IMR-90 (cell line): ENCODE results near the gene SMARCA5. TPM values are rescaled to one million over a fixed set of nuclear protein-coding genes. Genes with fewer than 3 reads are reported as not detected.

Experiments used
- ATAC-seq: fragments of 200-7000 bp; cut with Tn5 transposase; 2 replicates; pipeline ENCODE4 v1.9.1; 2020; ENCODE audit warnings: low read depth, mild to moderate bottlenecking, moderate library complexity
- BruUV-seq: library from RNA; stranded (reverse); fragments of 400-500 nt; replicated peaks from 2 replicates; lab custom pipeline; 2021; lab: Mats Ljungman, UMichigan
- CTCF ChIA-PET: fragments of 300-600 bp; formaldehyde crosslinking; extraction: SDS; loops from one replicate; lab custom pipeline; 2021; ENCODE audit warnings: antibody characterized with exemption; lab: Yijun Ruan, JAX
- POLR2A ChIA-PET: fragments of 300-600 bp; sonication (Branson Sonifier 250); formaldehyde crosslinking; loops from one replicate; lab custom pipeline; 2022; ENCODE audit warnings: antibody characterized with exemption; ENCODE audit not compliant: unreplicated experiment; lab: Charles Lee
- DNase-seq: peaks from one replicate; pipeline ENCODE4 v3.0.0; 2013
- H2AFZ ChIP-seq: replicated peaks from 2 replicates; pipeline ENCODE3; 2013; ENCODE audit warnings: low read length, mild to moderate bottlenecking; ENCODE audit not compliant: poor library complexity
- H2AK5ac ChIP-seq: 2 replicates; pipeline ENCODE4 v1.6.1; 2013; ENCODE audit warnings: low read depth, low read length, inconsistent platforms
- H2AK9ac ChIP-seq: replicated peaks from 2 replicates; pipeline ENCODE3; 2013; ENCODE audit warnings: mild to moderate bottlenecking, low read depth, low read length, moderate library complexity; ENCODE audit not compliant: poor library complexity
- H2BK120ac ChIP-seq: 2 replicates; pipeline ENCODE4 v1.6.1; 2013; ENCODE audit warnings: low read depth, low read length, inconsistent platforms
- H2BK15ac ChIP-seq: 3 replicates; pipeline ENCODE4 v1.6.1; 2013; ENCODE audit warnings: low read depth, low read length, inconsistent platforms
- H2BK20ac ChIP-seq: 2 replicates; pipeline ENCODE4 v1.6.1; 2013; ENCODE audit warnings: low read depth, mild to moderate bottlenecking, inconsistent platforms, low read length, moderate library complexity
- H2BK5ac ChIP-seq: 2 replicates; pipeline ENCODE4 v1.6.1; 2013; ENCODE audit warnings: mild to moderate bottlenecking, low read depth, low read length, inconsistent platforms; ENCODE audit not compliant: poor library complexity, severe bottlenecking
- H3K14ac ChIP-seq: replicated peaks from 2 replicates; pipeline ENCODE4 v1.6.1; 2013; ENCODE audit warnings: low read depth, low read length, inconsistent platforms
- H3K18ac ChIP-seq: 2 replicates; pipeline ENCODE4 v1.6.1; 2013; ENCODE audit warnings: low read depth, low read length, control low read depth
- H3K23ac ChIP-seq: 2 replicates; pipeline ENCODE4 v1.6.1; 2013; ENCODE audit warnings: low read depth, low read length, inconsistent platforms
- H3K27ac ChIP-seq: 2 replicates; pipeline ENCODE4 v1.5.1; 2013; ENCODE audit warnings: mild to moderate bottlenecking, control low read depth, low read length; ENCODE audit not compliant: insufficient read depth
- H3K27me3 ChIP-seq: 2 replicates; pipeline ENCODE4 v1.6.1; 2013; ENCODE audit warnings: low read length; ENCODE audit not compliant: control insufficient read depth, insufficient read depth
- H3K36me3 ChIP-seq: 2 replicates; pipeline ENCODE4 v1.6.1; 2013; ENCODE audit warnings: low read length, mixed read lengths; ENCODE audit not compliant: control insufficient read depth, insufficient read depth
- H3K4ac ChIP-seq: 2 replicates; pipeline ENCODE4 v1.6.1; 2013; ENCODE audit warnings: low read depth, low read length, inconsistent platforms
- H3K4me1 ChIP-seq: 2 replicates; pipeline ENCODE4 v1.6.1; 2013; ENCODE audit warnings: low read length, mixed read lengths; ENCODE audit not compliant: control insufficient read depth, insufficient read depth
- H3K4me2 ChIP-seq: 2 replicates; pipeline ENCODE4 v1.6.1; 2013; ENCODE audit warnings: low read depth, mild to moderate bottlenecking, control low read depth, low read length, moderate library complexity
- H3K4me3 ChIP-seq: 2 replicates; pipeline ENCODE4 v1.5.1; 2013; ENCODE audit warnings: low read depth, mild to moderate bottlenecking, control low read depth, low read length, moderate library complexity; ENCODE audit not compliant: insufficient read depth
- H3K56ac ChIP-seq: 2 replicates; pipeline ENCODE4 v1.6.1; 2013; ENCODE audit warnings: low read length, inconsistent platforms; ENCODE audit not compliant: insufficient read depth; ENCODE audit errors: extremely low read depth
- H3K79me1 ChIP-seq, 2 experiments: 2 replicates each; pipeline ENCODE4 v1.6.1; 2013; ENCODE audit warnings: low read length in 2 of 2, inconsistent platforms in 1 of 2, low read depth in 1 of 2
- H3K9ac ChIP-seq: 2 replicates; pipeline ENCODE4 v1.6.1; 2013; ENCODE audit warnings: low read depth, low read length, control low read depth
- H3K9me1 ChIP-seq: 2 replicates; pipeline ENCODE4 v1.6.1; 2013; ENCODE audit warnings: low read length, inconsistent platforms; ENCODE audit not compliant: insufficient read depth
- H3K9me3 ChIP-seq: 2 replicates; pipeline ENCODE4 v1.6.1; 2013; ENCODE audit warnings: low read length; ENCODE audit not compliant: control insufficient read depth, insufficient read depth
- H4K20me1 ChIP-seq: 2 replicates; pipeline ENCODE4 v1.6.1; 2013; ENCODE audit warnings: low read length, inconsistent platforms; ENCODE audit not compliant: insufficient read depth
- H4K5ac ChIP-seq: 2 replicates; pipeline ENCODE4 v1.6.1; 2013; ENCODE audit warnings: mild to moderate bottlenecking, low read depth, low read length, control low read depth
- H4K8ac ChIP-seq, 2 experiments: 2 replicates each; pipeline ENCODE4 v1.6.1; 2013; ENCODE audit warnings: low read depth in 2 of 2, low read length in 2 of 2, control low read depth in 1 of 2, inconsistent platforms in 1 of 2
- H4K91ac ChIP-seq: 2 replicates; pipeline ENCODE4 v1.6.1; 2013; ENCODE audit warnings: low read depth, low read length, inconsistent platforms; ENCODE audit not compliant: insufficient read depth
- BHLHE40 ChIP-seq: fragments of 150-350 bp; IDR thresholded peaks from 2 replicates; pipeline ENCODE4 v1.6.1; 2016; ENCODE audit warnings: mild to moderate bottlenecking, low read depth, low read length
- CEBPB ChIP-seq: IDR thresholded peaks from 2 replicates; pipeline ENCODE4 v1.6.1; 2012; ENCODE audit warnings: low read depth, low read length, improper control_type of control experiment
- CTCF ChIP-seq: conservative IDR thresholded peaks from 2 replicates; pipeline ENCODE4 v1.5.1; 2012; ENCODE audit warnings: mild to moderate bottlenecking, low read depth, low read length, improper control_type of control experiment
- FOS ChIP-seq: fragments of 150-350 bp; IDR thresholded peaks from 2 replicates; pipeline ENCODE4 v1.6.1; 2016; ENCODE audit warnings: low read depth, low read length
- MAFK ChIP-seq: IDR thresholded peaks from 2 replicates; pipeline ENCODE4 v1.6.1; 2012; ENCODE audit warnings: low read depth, low read length, improper control_type of control experiment
- MXI1 ChIP-seq: IDR thresholded peaks from 2 replicates; pipeline ENCODE4 v1.6.1; 2012; ENCODE audit warnings: low read depth, mild to moderate bottlenecking, low read length, moderate library complexity, borderline replicate concordance
- NFE2L2 ChIP-seq: fragments of 150-350 bp; IDR thresholded peaks from 2 replicates; pipeline ENCODE4 v1.6.1; 2016; ENCODE audit warnings: low read depth, mild to moderate bottlenecking, low read length
- RAD21 ChIP-seq: IDR thresholded peaks from 2 replicates; pipeline ENCODE4 v1.6.1; 2012; ENCODE audit warnings: low read length, improper control_type of control experiment
- RCOR1 ChIP-seq: IDR thresholded peaks from 2 replicates; pipeline ENCODE4 v1.6.1; 2012; ENCODE audit warnings: mild to moderate bottlenecking, low read length, improper control_type of control experiment; ENCODE audit not compliant: insufficient replicate concordance
- RFX5 ChIP-seq: IDR thresholded peaks from 2 replicates; pipeline ENCODE4 v1.8.0; 2012; ENCODE audit warnings: low read depth, mild to moderate bottlenecking, low read length, moderate library complexity
- WGBS, 2 experiments: methylation state at CpG; one replicate each; pipeline versions ENCODE4 v1.1.5 to v1.1.7; 2013; ENCODE audit warnings: missing lambda C conversion rate in 2 of 2; ENCODE audit not compliant: insufficient read length in 1 of 2; ENCODE audit errors: extremely low coverage in 2 of 2; 5-methylcytosine and 5-hydroxymethylcytosine counted together
- dilution Hi-C: fragments of 300-500 bp; cut with HindIII; formaldehyde crosslinking; loops from one replicate; pipeline ENCODE4 v1.14.3; 2018; ENCODE audit warnings: low sequenced_read_pairs; ENCODE audit not compliant: unreplicated experiment
- in situ Hi-C: fragments of 300-500 bp; cut with MboI; formaldehyde crosslinking; loops from 3 replicates; pipeline ENCODE4 v1.14.3; 2019; ENCODE audit warnings: low sequenced_read_pairs, inconsistent platforms, mixed read lengths
- intact Hi-C: fragments of 100-400 bp; cut with micrococcal nuclease; formaldehyde crosslinking; loops from 2 replicates; pipeline ENCODE4 v1.10.0; 2022
- polyA plus RNA-seq, 3 experiments: library from polyadenylated mRNA; depleted of rRNA; stranded (reverse); fragments of >200 nt; gene quantifications; 2 replicates each; pipeline ENCODE4 v1.2.3, GENCODE V29; 2012; ENCODE audit warnings: low replicate concordance in 1 of 3
- total RNA-seq: library from RNA; depleted of rRNA; stranded (reverse); fragments of >200 nt; gene quantifications from 2 replicates; pipeline ENCODE4 v1.2.3, GENCODE V29; 2012
- TF ChIP-seq, protein P1 (sequence below): fragments of 150-350 bp; IDR thresholded peaks from 2 replicates; pipeline ENCODE4 v1.6.1; 2016; ENCODE audit warnings: low read depth, mild to moderate bottlenecking, low read length, moderate library complexity, borderline replicate concordance
- TF ChIP-seq, protein P2 (sequence below): fragments of 150-350 bp; IDR thresholded peaks from 2 replicates; pipeline ENCODE4 v1.6.1; 2017; ENCODE audit warnings: mild to moderate bottlenecking, antibody characterized with exemption, low read length, low read depth

The SMARCA5 gene
- total and polyA plus RNA-seq, 2 of the 4 experiments (the other 2 are of a cell fraction) = 11.5 to 14.7 TPM

GRCh38 chr4:143558823-143559756 is 45.6 kb downstream of the SMARCA5 start:
- Histone ChIP-seq H4K20me1 (no peaks in the 10 kb centered on the region), H2BK120ac (peak overlapping the region; percentile 48; the same call in 1 of the 2 replicates), H2AFZ (peak overlapping the region; percentile 91), H3K27ac (no peak overlapping the region), H3K36me3 (peaks cover 6% of the 10 kb centered on the region), H3K27me3 (no peaks in the 10 kb centered on the region), H2BK5ac (no peak overlapping the region), H3K9ac (peak overlapping the region; percentile 49; the same call in 1 of the 2 replicates), H4K91ac (peak overlapping the region; percentile 23; the same call in 1 of the 2 replicates), H3K23ac (peak overlapping the region; percentile 87), H3K79me1 (no peaks in the 10 kb centered on the region), H2AK9ac (peak overlapping the region; percentile 87), H3K4me1 (no peaks in the 10 kb centered on the region), H3K9me3 (no peaks in the 10 kb centered on the region), H3K4me2 (peak overlapping the region; percentile 77), H3K18ac (no peak overlapping the region; the same call in 1 of the 2 replicates), H3K9me1 (peaks cover 5% of the 10 kb centered on the region), H2BK20ac (no peak overlapping the region), H3K14ac (peak overlapping the region; percentile 59), H2BK15ac (no peak overlapping the region), H4K8ac (peak overlapping the region; percentile 59 to 90), H2AK5ac (peak overlapping the region; percentile 26; the same call in 1 of the 2 replicates), H3K4me3 (peak overlapping the region; percentile 48), H4K5ac (peak overlapping the region; percentile 71), H3K56ac (no peak overlapping the region; the same call in 1 of the 2 replicates), H3K4ac (peak overlapping the region; percentile 60)
- 4% methylated on average over 20 of the region's 57 CpGs; no CpG with 5 or more reads in 1 of the 2 experiments for WGBS, 2 experiments
- peak; percentile 93 for ATAC-seq
- dilution Hi-C loops (no loop called here), intact Hi-C loops (no loop called here), in situ Hi-C loops (no loop called here)
- DNase-seq = peak; percentile 20
- ChIA-PET POLR2A (no interaction called here), CTCF (interaction anchor here (1.5 kb wide), 1 partner anchor 28 kb away, joined by 3 read pairs; no protein-coding TSS in a partner anchor)
- BruUV-seq = no TSS peak
- 0 out of 2 replicates have a peak, but pooled peaks have one; percentile 39 for TF ChIP-seq MXI1
- TF ChIP-seq, protein P1, sequence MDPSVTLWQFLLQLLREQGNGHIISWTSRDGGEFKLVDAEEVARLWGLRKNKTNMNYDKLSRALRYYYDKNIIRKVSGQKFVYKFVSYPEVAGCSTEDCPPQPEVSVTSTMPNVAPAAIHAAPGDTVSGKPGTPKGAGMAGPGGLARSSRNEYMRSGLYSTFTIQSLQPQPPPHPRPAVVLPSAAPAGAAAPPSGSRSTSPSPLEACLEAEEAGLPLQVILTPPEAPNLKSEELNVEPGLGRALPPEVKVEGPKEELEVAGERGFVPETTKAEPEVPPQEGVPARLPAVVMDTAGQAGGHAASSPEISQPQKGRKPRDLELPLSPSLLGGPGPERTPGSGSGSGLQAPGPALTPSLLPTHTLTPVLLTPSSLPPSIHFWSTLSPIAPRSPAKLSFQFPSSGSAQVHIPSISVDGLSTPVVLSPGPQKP = no peak
- no peak for TF ChIP-seq BHLHE40
- TF ChIP-seq CEBPB = no peak
- no peak for TF ChIP-seq NFE2L2
- TF ChIP-seq RFX5 = no peak
- TF ChIP-seq RCOR1 = no peak
- TF ChIP-seq CTCF = 0 out of 2 replicates have a peak, but pooled peaks have one; percentile 3
- TF ChIP-seq, protein P2, sequence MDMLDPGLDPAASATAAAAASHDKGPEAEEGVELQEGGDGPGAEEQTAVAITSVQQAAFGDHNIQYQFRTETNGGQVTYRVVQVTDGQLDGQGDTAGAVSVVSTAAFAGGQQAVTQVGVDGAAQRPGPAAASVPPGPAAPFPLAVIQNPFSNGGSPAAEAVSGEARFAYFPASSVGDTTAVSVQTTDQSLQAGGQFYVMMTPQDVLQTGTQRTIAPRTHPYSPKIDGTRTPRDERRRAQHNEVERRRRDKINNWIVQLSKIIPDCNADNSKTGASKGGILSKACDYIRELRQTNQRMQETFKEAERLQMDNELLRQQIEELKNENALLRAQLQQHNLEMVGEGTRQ = no peak
- TF ChIP-seq MAFK = no peak
- TF ChIP-seq RAD21 = no peak
- no peak for TF ChIP-seq FOS
